Mucosa of stomach (tissue), 1 donor: ENCODE results near the gene LHPP.

Source experiments
- H3K27me3 ChIP-seq: one replicate; pipeline ENCODE4 v1.7.0; 2013; ENCODE audit warnings: mild to moderate bottlenecking, low read length; ENCODE audit not compliant: control insufficient read depth, insufficient read depth
- H3K36me3 ChIP-seq: one replicate; pipeline ENCODE4 v1.7.0; 2013; ENCODE audit warnings: low read length; ENCODE audit not compliant: control insufficient read depth, insufficient read depth
- H3K4me1 ChIP-seq: one replicate; pipeline ENCODE4 v1.7.0; 2013; ENCODE audit warnings: mild to moderate bottlenecking, low read length; ENCODE audit not compliant: control insufficient read depth, insufficient read depth
- H3K4me3 ChIP-seq: one replicate; pipeline ENCODE4 v1.7.0; 2013; ENCODE audit warnings: low read length
- H3K9ac ChIP-seq: one replicate; pipeline ENCODE4 v1.7.0; 2013; ENCODE audit warnings: mild to moderate bottlenecking, low read length, moderate library complexity
- H3K9me3 ChIP-seq: one replicate; pipeline ENCODE4 v1.7.0; 2013; ENCODE audit warnings: mild to moderate bottlenecking, low read length, moderate library complexity; ENCODE audit not compliant: control insufficient read depth
- donor health status: Pancreatic carcinoma.

LHPP gene

GRCh38 chr10:124450012-124450782 is 11.4 kb upstream of the LHPP start, which contains the start of gene NKX1-2:
Gene NKX1-2 (minus strand): TSS chr10:124450035. CDS start chr10:124449943, 92 bp downstream.
- Histone ChIP-seq H3K9me3 (no peaks in the 10 kb centered on the region), H3K27me3 (peaks cover 87% of the 10 kb centered on the region), H3K36me3 (no peaks in the 10 kb centered on the region), H3K4me1 (peaks cover 18% of the 10 kb centered on the region), H3K4me3 (no peak within 1 kb of the TSS), H3K9ac (no peak within 1 kb of the TSS)

- Histone ChIP-seq H3K27me3 (peaks cover 91% of the 10 kb centered on the region), H3K36me3 (no peaks in the 10 kb centered on the region), H3K4me3 (no peak overlapping the region), H3K9me3 (no peaks in the 10 kb centered on the region), H3K4me1 (peaks cover 18% of the 10 kb centered on the region), H3K9ac (no peak overlapping the region)
Measured at GRCh38 chr10:124450783-124451057, 10.9 kb upstream of the LHPP start.

GRCh38 chr10:124451276-124451675 is 10.3 kb upstream of the LHPP start:
- no peaks in the 10 kb centered on the region for H3K36me3 ChIP-seq
- H3K4me1 ChIP-seq, result peaks cover 18% of the 10 kb centered on the region
- H3K9ac ChIP-seq, result no peak overlapping the region
- H3K4me3 ChIP-seq, result no peak overlapping the region
- H3K9me3 ChIP-seq, result no peaks in the 10 kb centered on the region
- H3K27me3 ChIP-seq, result peaks cover 91% of the 10 kb centered on the region

DNA sequence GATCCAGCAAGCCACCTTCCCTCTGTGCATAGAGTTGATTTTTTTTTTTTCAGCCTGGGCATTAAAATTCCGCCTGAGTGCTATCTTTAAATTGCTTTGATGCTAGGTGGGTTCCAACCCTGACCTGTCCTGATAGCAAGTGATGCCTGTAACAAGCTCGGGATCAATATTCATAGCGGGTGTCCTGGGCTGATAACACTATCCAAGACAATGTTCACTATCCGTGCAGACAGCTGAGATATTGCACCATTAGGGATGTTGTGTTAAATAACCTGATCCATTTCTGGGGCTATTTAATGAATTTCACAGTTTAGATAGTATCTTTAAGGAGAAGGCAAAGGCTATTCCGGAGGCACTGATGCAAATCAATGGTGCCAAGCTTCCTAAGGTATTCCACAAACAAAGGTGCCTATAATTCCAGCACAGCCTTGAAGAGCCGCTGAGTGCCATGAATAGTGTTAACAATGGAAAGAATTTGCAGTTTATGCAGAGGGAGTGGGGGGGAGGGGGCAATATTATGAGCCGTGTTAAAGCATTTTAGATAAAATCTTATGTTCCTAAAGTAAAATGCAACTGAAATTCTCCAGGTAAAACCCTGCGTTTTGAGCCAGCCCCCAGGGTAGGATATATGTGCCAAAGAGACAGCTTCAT is 7.5 kb upstream of the LHPP start:
- H3K9me3 ChIP-seq, result no peaks in the 10 kb centered on the region
- no peaks in the 10 kb centered on the region for H3K36me3 ChIP-seq
- peaks cover 5% of the 10 kb centered on the region for H3K4me1 ChIP-seq
- no peak overlapping the region for H3K9ac ChIP-seq
- H3K27me3 ChIP-seq, result peaks cover 66% of the 10 kb centered on the region
- H3K4me3 ChIP-seq, result no peak overlapping the region

DNA sequence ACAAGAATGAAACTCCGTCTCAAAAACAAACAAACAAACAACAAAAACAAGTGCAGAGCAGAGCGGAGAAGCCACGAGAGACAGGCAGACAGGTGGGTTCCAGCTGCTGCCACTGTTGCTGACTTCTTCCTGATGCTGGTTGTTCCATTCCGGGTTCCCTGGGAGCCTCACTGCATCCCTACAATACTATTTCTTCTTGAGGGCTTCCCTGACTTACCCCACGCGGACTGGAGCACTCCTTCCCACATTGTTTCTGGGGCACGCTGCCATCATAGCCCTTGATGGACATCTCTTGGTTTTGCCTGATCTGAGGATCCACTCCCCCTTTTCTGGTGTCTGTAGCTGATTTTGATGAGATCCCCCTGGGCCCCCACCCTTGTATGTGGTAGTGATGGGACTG is 6.2 kb upstream of the LHPP start:
- Histone ChIP-seq H3K27me3 (peaks cover 54% of the 10 kb centered on the region), H3K4me1 (no peaks in the 10 kb centered on the region), H3K9ac (no peak overlapping the region), H3K36me3 (no peaks in the 10 kb centered on the region), H3K4me3 (no peak overlapping the region), H3K9me3 (no peaks in the 10 kb centered on the region)

GRCh38 chr10:124458473-124458872 is 3.1 kb upstream of the LHPP start:
- no peaks in the 10 kb centered on the region for H3K36me3 ChIP-seq
- no peak overlapping the region for H3K4me3 ChIP-seq
- peaks cover 27% of the 10 kb centered on the region for H3K27me3 ChIP-seq
- no peaks in the 10 kb centered on the region for H3K9me3 ChIP-seq
- H3K9ac ChIP-seq, result no peak overlapping the region
- H3K4me1 ChIP-seq, result peaks cover 3% of the 10 kb centered on the region

DNA sequence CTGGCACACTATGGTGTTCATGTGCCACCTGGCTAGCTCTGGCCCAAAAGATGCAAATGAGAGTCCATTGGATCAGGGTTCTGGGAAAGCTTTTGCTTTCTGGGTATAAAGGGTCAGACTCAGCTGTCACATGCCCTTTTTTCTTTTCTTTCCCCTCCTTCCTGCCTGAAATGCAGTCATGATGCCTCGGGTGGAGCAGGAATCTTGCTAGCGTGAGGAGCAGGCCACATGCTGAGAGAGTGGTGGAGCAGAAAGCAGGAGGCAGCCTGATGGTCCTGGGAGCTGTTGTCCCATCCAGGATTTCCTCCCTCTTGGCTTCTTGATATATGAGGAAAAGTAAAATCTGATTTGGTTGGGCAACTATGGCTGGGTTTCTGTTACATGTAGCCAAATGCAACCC is 2.7 kb upstream of the LHPP start:
- H3K4me1 ChIP-seq, result peaks cover 3% of the 10 kb centered on the region
- H3K4me3 ChIP-seq, result no peak overlapping the region
- H3K9ac ChIP-seq, result no peak overlapping the region
- H3K27me3 ChIP-seq, result peaks cover 23% of the 10 kb centered on the region
- H3K9me3 ChIP-seq, result no peaks in the 10 kb centered on the region
- no peaks in the 10 kb centered on the region for H3K36me3 ChIP-seq

DNA sequence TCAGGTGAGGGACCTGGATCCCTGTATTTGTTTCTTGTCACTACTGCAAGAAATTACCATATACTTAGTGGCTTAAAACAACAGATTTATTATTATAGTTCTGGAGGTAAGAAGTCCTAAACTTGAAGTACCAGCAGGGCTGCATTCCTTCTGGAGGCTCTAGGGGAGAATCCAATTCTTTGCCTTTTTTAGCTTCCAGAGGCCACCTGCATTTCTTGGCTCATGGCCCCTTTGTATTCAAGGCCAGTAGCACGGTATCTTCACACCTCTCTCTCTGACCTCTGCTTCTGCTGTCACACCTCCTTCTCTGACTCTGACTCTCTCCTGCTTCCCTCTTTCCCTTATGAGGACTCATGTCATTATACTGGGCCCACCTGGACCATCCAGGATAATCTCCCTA is 2.2 kb upstream of the LHPP start:
- Histone ChIP-seq H3K4me1 (peaks cover 3% of the 10 kb centered on the region), H3K9me3 (no peaks in the 10 kb centered on the region), H3K36me3 (no peaks in the 10 kb centered on the region), H3K4me3 (no peak overlapping the region), H3K9ac (no peak overlapping the region), H3K27me3 (peaks cover 18% of the 10 kb centered on the region)

DNA sequence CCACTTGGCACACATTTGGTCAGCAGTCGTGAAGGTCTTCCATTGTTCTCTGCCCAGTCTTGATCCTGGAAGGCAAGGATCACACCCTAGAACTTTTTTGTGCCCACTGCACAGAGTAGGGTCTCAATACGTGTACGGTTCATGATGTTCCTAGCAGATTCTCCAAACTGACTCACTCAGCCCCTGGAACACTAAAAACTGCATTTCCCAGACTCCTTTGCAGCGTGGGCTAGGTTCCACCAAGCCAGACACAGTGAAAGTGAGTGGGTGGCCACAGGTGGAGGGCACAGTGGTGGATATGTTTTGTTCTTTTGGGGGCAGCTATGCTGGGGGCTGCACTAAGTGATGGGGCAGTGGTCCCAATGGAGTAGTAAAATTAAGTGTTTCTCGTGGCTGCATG is 1.5 kb upstream of the LHPP start:
- no peaks in the 10 kb centered on the region for H3K9me3 ChIP-seq

GRCh38 chr10:124462348-124462695 is 699 bp downstream of the LHPP start:
- Histone ChIP-seq H3K9ac (peak overlapping the region; percentile 70), H3K4me3 (peak overlapping the region; percentile 51), H3K4me1 (peaks cover 17% of the 10 kb centered on the region), H3K27me3 (peaks cover 3% of the 10 kb centered on the region), H3K36me3 (no peaks in the 10 kb centered on the region), H3K9me3 (no peaks in the 10 kb centered on the region)

More for the DNA sequence above, 1.5 kb upstream of the LHPP start:
- peaks cover 9% of the 10 kb centered on the region for H3K4me1 ChIP-seq
- H3K9ac ChIP-seq, result no peak overlapping the region
- no peaks in the 10 kb centered on the region for H3K36me3 ChIP-seq
- peaks cover 11% of the 10 kb centered on the region for H3K27me3 ChIP-seq
- H3K4me3 ChIP-seq, result no peak overlapping the region

DNA sequence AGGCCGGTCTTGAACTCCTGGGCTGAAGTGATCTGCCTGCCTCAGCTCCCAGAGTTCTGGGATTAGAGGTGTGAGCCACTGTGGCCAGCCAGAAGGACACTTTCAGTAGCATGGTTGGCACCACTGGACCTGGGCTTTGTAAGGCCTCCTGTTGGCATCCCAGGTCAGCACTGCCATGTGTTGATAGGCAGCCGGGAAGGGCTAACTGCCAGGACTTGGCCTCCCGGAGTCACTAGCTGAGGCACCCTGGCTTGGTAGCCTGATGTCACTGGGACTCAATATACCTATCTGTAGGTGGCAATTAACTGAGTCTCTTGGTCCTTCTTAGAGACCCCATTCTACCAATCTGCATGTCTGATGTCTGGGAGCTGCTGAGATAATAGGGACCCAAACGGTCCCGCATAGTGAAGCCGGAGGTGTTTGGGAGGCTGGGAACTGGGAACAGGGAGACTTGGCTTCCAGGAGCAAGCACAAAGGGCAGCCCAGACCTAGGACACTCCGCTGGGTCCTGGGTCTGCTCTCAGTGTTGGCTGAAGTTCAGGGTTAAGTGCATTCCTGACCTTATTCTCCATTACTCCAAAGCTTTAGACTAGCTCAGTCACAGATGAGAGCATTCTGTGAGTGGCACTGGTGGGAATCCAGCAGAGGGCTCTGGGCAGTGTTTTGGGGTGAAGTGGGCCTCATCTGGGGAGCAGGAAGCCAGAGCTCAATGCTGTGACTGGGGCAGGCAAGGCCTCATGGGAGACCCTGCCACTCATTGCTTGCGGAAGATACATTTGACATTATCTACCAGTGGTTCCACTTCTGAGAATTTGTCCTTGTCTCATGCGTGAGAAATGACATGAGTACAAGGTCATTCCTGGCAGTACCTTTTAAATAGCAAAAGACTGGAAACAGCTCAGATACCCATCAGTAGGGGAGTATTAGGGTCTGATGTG is 2.7 kb downstream of the LHPP start:
- no peaks in the 10 kb centered on the region for H3K9me3 ChIP-seq
- no peak overlapping the region for H3K4me3 ChIP-seq
- H3K36me3 ChIP-seq, result no peaks in the 10 kb centered on the region
- H3K4me1 ChIP-seq, result peaks cover 17% of the 10 kb centered on the region
- H3K27me3 ChIP-seq, result no peaks in the 10 kb centered on the region
- no peak overlapping the region for H3K9ac ChIP-seq
